ENCODE data around the gene CNOT6L. TPM values are rescaled to one million over a fixed set of nuclear protein-coding genes. Genes with fewer than 3 reads are reported as not detected.

Gene CNOT6L
- total RNA-seq, 1 experiment from 2014 or later, result 29.7 TPM

DNA sequence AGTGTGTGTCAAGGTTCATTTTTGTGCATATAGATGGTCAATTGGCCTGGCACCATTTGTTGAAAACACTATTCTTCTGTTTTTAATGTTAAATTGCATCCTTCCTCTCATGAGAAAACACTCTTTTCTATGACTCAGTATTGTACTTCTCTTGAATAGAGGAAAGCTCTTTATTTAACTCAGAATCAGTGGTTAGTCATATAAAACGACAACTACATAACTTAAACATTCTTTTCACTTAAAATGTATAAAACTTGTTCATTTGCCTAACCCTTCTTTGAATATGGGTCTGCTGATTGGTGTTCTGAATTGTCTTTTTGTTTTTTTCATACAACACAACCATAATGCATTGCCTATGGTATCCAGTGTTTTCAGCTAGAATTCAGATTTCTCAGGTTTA lies 26.2 kb upstream of the CNOT6L start:
- H3K9me3 Mint-ChIP-seq (ENCODE audit: low read depth, unreplicated experiment), result no peaks in the 10 kb centered on the region
- no peak overlapping the region for H3K27ac Mint-ChIP-seq (ENCODE audit: unreplicated experiment)
- no peaks in the 10 kb centered on the region for H3K36me3 Mint-ChIP-seq (ENCODE audit: insufficient read depth, unreplicated experiment)
- no peaks in the 10 kb centered on the region for H3K27me3 Mint-ChIP-seq (ENCODE audit: unreplicated experiment)
- H3K4me1 Mint-ChIP-seq (ENCODE audit: low read depth, unreplicated experiment), result no peaks in the 10 kb centered on the region
- DNase-seq, result no peak
- H3K4me3 Mint-ChIP-seq (ENCODE audit: low read depth, unreplicated experiment), result no peak overlapping the region
- no TSS peak for BruUV-seq (replicated peaks)
- CTCF ChIA-PET, result interaction anchor here (0.8 kb wide), 1 partner anchor 214 kb away, joined by 7 read pairs; no protein-coding TSS in a partner anchor
- no peak for TF ChIP-seq CTCF (IDR thresholded peaks at IDR 0.05; ENCODE audit: unreplicated experiment)
- intact Hi-C loops (cut with micrococcal nuclease; ENCODE audit: unreplicated experiment), result no loop called here

DNA sequence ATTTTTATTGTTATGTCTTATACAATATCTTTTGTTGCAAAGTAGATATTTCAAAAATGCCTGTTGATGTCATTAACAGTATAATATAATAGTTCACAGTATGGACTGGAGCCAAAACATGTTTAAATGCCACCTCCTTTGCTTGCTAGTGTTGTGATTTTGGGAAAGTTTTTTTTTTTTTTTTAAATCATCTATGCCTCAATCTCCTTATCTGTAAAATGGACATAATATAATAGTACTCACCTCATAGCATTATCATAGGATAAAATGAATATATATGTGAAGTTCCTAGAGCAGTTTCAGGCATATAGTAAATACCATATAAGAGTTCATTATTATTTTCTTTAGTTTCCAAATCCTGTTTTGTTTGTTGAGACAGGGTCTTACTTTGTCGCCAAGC lies 25.2 kb upstream of the CNOT6L start:
- intact Hi-C loops (cut with micrococcal nuclease; ENCODE audit: unreplicated experiment), result no loop called here
- Mint-ChIP-seq H3K27me3 (ENCODE audit: unreplicated experiment) (no peaks in the 10 kb centered on the region), H3K27ac (ENCODE audit: unreplicated experiment) (no peak overlapping the region), H3K9me3 (ENCODE audit: low read depth, unreplicated experiment) (no peaks in the 10 kb centered on the region), H3K36me3 (ENCODE audit: insufficient read depth, unreplicated experiment) (no peaks in the 10 kb centered on the region), H3K4me1 (ENCODE audit: low read depth, unreplicated experiment) (no peaks in the 10 kb centered on the region), H3K4me3 (ENCODE audit: low read depth, unreplicated experiment) (no peak overlapping the region)
- CTCF ChIA-PET, result no interaction called here
- TF ChIP-seq CTCF (IDR thresholded peaks at IDR 0.05; ENCODE audit: unreplicated experiment), result no peak
- DNase-seq, result no peak
- no TSS peak for BruUV-seq (replicated peaks)

DNA sequence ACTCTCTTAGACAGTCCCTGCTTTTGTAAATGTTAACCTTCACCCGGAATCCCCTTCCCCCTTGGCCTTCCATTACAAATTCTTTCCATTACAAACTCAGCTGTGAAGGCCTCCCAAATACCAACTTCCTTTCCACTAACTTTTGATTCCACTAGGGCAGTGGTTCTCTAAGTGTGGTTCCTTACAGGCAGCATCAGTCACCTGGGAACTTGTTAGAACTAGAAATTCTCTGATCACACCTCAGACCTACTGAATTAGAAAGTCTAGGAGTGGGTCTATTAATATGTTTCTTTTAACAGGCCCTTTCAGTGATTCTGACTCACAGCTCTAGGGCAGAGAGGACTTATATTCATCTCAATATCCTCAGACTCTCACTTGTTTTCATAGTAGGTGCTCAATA lies 24.5 kb upstream of the CNOT6L start:
- H3K4me3 Mint-ChIP-seq (ENCODE audit: low read depth, unreplicated experiment), result no peak overlapping the region
- no peaks in the 10 kb centered on the region for H3K36me3 Mint-ChIP-seq (ENCODE audit: insufficient read depth, unreplicated experiment)
- no peak for TF ChIP-seq CTCF (IDR thresholded peaks at IDR 0.05; ENCODE audit: unreplicated experiment)
- no peak overlapping the region for H3K27ac Mint-ChIP-seq (ENCODE audit: unreplicated experiment)
- CTCF ChIA-PET, result no interaction called here
- intact Hi-C loops (cut with micrococcal nuclease; ENCODE audit: unreplicated experiment), result no loop called here
- DNase-seq, result no peak
- BruUV-seq (replicated peaks), result no TSS peak
- H3K9me3 Mint-ChIP-seq (ENCODE audit: low read depth, unreplicated experiment), result no peaks in the 10 kb centered on the region
- H3K27me3 Mint-ChIP-seq (ENCODE audit: unreplicated experiment), result no peaks in the 10 kb centered on the region
- H3K4me1 Mint-ChIP-seq (ENCODE audit: low read depth, unreplicated experiment), result no peaks in the 10 kb centered on the region

- no peaks in the 10 kb centered on the region for H3K9me3 Mint-ChIP-seq (ENCODE audit: low read depth, unreplicated experiment)
- no peak overlapping the region for H3K27ac Mint-ChIP-seq (ENCODE audit: unreplicated experiment)
- no peak for DNase-seq
- BruUV-seq (replicated peaks), result no TSS peak
- no peaks in the 10 kb centered on the region for H3K36me3 Mint-ChIP-seq (ENCODE audit: insufficient read depth, unreplicated experiment)
- CTCF ChIA-PET, result no interaction called here
- no peaks in the 10 kb centered on the region for H3K27me3 Mint-ChIP-seq (ENCODE audit: unreplicated experiment)
- TF ChIP-seq CTCF (IDR thresholded peaks at IDR 0.05; ENCODE audit: unreplicated experiment), result no peak
- intact Hi-C loops (cut with micrococcal nuclease; ENCODE audit: unreplicated experiment), result no loop called here
- H3K4me3 Mint-ChIP-seq (ENCODE audit: low read depth, unreplicated experiment), result no peak overlapping the region
- no peaks in the 10 kb centered on the region for H3K4me1 Mint-ChIP-seq (ENCODE audit: low read depth, unreplicated experiment)
Measured at GRCh38 chr4:77834403-77834802, 15.2 kb upstream of the CNOT6L start.

Measured in Calu3 (cell line).